GM19043 (cell line): ENCODE data around the gene CLPX.
"Not testable (repeated sequence)": the region's sequence is repeated elsewhere in the genome, so short reads cannot be mapped to it uniquely, and the experiment has no call there.

ENCODE experiments used
- ATAC-seq: cut with Tn5 transposase; IDR thresholded peaks from one replicate; pipeline ENCODE4 v1.9.1; 2021; ENCODE audit warnings: low read depth; ENCODE audit not compliant: unreplicated experiment

CLPX gene

GRCh38 chr15:65184868-65185717 lies at the start of gene CLPX:
Gene CLPX, minus strand, starts transcription at chr15:65185342. Its CDS starts 189 bp downstream, at chr15:65185153.
- peak; percentile 61 for ATAC-seq

DNA sequence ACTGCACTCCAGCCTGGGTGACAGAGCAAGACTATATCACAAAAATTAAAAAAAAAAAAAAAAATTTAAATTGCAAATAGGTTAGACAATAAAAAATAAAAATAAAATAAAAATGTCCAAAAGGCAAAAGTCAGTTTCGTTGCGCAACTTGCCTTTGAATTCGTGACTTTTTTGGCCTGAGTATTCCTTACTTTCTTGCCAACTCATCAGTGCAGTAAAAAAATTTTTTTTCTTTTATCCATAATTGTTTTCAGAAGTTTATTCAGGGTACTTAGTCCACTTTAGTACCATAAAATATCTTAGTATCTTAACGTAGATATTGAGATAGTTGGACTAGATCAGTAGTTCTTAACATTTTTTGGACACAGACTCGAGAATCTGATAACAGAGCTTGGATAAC lies 48.6 kb upstream of the CLPX start:
- ATAC-seq, result no peak

GRCh38 chr15:65232520-65232919 lies 47.4 kb upstream of the CLPX start:
- no peak for ATAC-seq

DNA sequence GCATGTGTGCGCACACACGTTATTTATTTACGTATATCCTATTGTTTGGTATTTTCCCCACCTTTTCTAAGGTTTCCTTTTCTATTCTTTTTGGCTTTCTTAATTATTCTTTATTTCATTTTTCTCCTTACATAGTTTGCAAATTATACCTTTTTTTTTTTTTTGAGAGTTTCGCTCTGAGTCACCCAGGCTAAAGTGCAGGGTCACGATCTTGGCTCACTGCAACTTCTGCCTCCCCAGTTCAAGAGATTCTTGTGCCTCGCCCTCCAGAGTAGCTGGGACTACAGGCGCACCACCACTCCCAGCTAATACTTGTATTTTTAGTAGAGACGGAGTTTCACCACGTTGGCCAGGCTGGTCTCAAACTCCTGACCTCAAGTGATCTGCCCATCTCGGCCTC lies 46.2 kb upstream of the CLPX start:
- no peak for ATAC-seq

- not testable (repeated sequence) for ATAC-seq
These were observed 41.8 kb upstream of the CLPX start for GRCh38 chr15:65226901-65227300.

GRCh38 chr15:65226221-65226620 lies 41.1 kb upstream of the CLPX start:
- no peak for ATAC-seq

GRCh38 chr15:65223996-65224395 lies 38.9 kb upstream of the CLPX start:
- no peak for ATAC-seq

GRCh38 chr15:65222891-65223290 lies 37.7 kb upstream of the CLPX start:
- no peak for ATAC-seq

DNA sequence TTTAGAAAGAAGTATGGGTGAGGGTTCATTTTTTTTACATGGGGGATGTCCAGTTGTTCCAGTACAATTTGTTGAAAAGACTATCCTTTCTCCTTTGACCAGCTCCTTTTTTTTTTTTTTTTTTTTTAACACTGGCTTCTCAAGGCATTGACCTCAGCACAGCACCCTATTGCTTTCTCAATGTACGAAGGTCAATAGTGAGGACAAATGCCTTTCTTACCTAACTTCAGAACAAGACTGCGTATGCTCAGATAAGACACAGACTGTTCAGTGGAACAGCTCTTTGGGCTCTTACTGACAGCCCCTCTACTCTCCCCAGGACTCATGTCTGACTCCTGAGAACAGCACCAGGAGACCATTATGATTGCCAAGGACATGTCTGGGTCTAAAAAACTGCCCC lies 36.6 kb upstream of the CLPX start:
- ATAC-seq, result no peak

- no peak for ATAC-seq
These were observed 34.0 kb upstream of the CLPX start for GRCh38 chr15:65219137-65219536.

DNA sequence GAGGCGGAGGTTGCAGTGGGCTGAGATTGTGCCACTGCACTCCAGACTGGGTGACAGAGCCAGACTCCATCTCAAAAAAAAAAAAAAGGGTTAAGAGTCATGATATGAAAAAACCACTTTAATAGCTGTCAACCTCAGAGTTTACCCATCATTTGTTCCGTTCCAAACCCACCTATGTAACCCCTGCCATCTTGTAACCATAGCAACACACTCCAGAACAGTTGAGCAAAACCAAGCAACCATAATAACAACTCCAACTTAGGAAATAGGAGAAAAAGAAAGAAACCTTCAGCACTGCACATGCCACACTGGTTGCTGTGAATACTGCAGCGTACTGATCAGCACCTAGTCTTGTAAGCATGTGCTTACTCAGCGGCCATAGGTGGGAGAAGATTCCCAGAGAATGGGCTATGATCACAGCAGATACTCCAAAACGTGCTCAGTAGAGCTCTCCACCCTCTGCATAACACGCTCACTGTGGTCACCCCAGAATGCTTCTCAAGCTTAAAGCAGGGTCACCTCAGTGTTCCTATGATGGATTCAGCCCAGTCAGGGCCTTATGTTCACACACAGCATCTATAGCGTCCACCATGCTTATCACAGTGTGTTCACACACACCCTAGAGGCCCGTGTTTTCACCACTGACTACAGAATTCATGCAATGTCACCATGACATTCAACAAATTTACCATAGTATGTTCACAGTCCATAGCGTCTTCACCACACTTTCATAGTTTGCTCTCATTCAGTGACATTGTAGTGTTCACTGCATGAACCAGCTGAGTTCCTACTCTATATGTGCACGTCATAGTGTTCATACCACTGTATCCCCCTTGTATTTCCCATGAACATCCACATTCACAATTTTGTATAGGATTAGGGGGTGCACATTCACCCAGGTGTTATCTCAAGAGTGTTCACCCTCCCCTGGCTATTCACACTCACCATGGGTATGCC lies 32.7 kb upstream of the CLPX start:
- ATAC-seq, result no peak

GRCh38 chr15:65215496-65215895 lies 30.4 kb upstream of the CLPX start:
- no peak for ATAC-seq

DNA sequence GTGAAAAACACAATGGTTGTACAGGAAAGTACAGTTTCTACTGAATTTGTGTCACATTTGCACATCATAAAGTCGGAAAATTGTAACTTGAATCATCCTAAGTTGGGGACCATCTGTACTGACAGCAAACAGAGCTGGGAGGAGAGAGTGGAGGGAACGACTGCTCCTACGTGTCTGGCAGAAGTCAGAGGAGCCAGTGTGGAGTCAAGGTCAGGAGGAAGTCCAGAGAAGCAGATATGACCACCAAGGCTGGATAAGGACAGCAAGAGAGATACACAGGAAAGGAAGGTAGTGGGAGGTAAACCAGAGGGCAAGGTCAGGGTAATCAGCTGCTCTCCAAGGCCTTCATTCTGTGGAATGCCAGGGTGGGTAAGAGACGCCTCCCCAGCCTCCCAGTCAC lies 28.9 kb upstream of the CLPX start:
- ATAC-seq, result no peak

GRCh38 chr15:65213241-65213640 lies 28.1 kb upstream of the CLPX start:
- ATAC-seq, result no peak

- no peak for ATAC-seq
These were observed 27.0 kb upstream of the CLPX start for GRCh38 chr15:65212097-65212496.

DNA sequence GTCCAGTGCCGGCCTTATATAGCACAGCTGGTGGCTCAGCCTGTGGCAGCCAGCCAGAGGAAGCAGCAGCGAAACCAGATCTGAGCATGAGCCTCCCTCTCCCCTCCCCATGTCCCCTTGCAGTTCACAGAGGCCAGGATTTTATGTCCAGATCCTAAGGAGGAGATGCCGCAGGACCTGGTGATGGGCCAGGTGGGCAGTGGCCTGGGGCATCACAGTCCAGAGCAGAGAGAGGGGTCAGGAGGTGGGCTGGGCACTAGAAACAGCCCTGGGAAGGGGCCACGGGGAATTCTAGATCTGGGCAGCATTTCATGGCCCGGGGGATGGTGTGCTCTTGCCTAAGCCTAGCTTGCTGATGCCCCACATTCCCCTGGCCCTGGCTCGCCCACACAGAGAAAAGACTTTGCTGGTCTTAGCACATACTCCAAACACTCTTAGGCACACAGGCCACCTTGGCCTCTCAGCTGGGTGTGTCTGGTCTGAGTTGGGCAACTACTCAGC lies 26.4 kb upstream of the CLPX start:
- no peak for ATAC-seq

DNA sequence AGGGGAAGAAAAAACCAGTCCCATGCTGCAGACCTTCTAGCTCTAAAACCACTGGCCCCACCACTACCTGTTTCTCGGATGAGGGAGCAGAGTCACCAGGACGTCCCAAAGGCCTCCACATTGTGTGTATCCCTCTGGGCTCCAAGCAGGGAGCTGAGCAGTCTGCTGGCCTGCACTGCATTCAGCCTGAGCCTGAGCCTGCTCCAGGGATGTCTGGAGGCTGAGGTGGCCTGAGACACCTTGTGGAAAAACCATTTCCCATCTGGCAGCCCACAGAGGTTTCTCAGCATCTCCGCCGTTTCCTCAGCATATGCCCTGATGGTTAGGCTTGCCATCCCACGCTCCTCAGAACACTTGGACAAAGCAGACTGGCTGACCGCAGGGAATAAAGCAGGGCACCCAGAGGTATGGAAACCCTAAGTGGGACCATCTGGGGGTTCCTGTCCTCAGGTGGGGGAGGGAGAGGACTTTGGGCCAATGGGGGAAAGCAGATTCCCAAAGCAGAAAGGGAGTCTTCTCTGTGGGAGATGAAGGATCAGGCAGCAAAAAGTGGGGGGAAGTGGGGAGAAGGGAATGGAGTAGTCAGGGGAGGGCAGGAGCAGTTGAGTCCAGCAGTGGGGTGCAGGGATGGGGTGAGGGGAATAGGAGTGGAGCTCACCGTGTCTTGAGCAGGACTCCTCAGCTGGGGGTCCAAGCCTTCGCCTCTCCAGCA lies 25.8 kb upstream of the CLPX start, which contains the start of gene CILP:
Gene CILP, minus strand, starts transcription at position 704 of the 712 bp plus-strand sequence. CDS start 1,718 bp downstream, outside the sequence.
- ATAC-seq, result no peak

- ATAC-seq, result no peak
These were observed 24.8 kb upstream of the CLPX start for GRCh38 chr15:65209701-65210643.

GRCh38 chr15:65208647-65209046 lies 23.5 kb upstream of the CLPX start:
- no peak for ATAC-seq
